H1 (cell line): Measurements from ENCODE around the gene SLC7A11. TPM values are rescaled to one million over a fixed set of nuclear protein-coding genes. Genes with fewer than 3 reads are reported as not detected.

ENCODE experiments used
- CTCF ChIA-PET: fragments of 300-600 bp; sonication (Branson Sonifier 250); formaldehyde crosslinking; loops from one replicate; lab custom pipeline; 2021; ENCODE audit not compliant: partially characterized antibody; lab: Charles Lee
- POLR2A ChIA-PET: fragments of 300-600 bp; sonication (Branson Sonifier 250); formaldehyde crosslinking; loops from one replicate; lab custom pipeline; 2021; ENCODE audit warnings: inconsistent platforms; ENCODE audit not compliant: partially characterized antibody; lab: Charles Lee
- DNase-seq, 2 experiments: peaks; one replicate each; pipeline versions ENCODE4 v3.0.0 to v3.0.0-alpha.2; 2010 to 2022; ENCODE audit warnings: low spot score in 2 of 2, low read depth in 1 of 2, mixed read lengths in 1 of 2
- FAIRE-seq: peaks from 2 replicates; lab custom pipeline; 2011; peaks lifted over from hg19 to GRCh38; lab: Jason Lieb, UNC
- H2AFZ ChIP-seq: 2 replicates; pipeline ENCODE4 v1.8.1; 2012; ENCODE audit warnings: low read length, inconsistent platforms
- H2AK5ac ChIP-seq: 2 replicates; pipeline ENCODE4 v1.6.1; 2013; ENCODE audit warnings: low read depth, low read length
- H2BK120ac ChIP-seq: replicated peaks from 2 replicates; pipeline ENCODE3; 2013; ENCODE audit warnings: low read depth, low read length, inconsistent platforms
- H2BK12ac ChIP-seq: 2 replicates; pipeline ENCODE4 v1.6.1; 2013; ENCODE audit warnings: low read depth, low read length
- H2BK15ac ChIP-seq: 2 replicates; pipeline ENCODE4 v1.6.1; 2013; ENCODE audit warnings: low read length
- H2BK20ac ChIP-seq: 2 replicates; pipeline ENCODE4 v1.6.1; 2013; ENCODE audit warnings: low read length
- H2BK5ac ChIP-seq: 2 replicates; pipeline ENCODE4 v1.6.1; 2013; ENCODE audit warnings: low read depth, low read length
- H3K14ac ChIP-seq: 2 replicates; pipeline ENCODE4 v1.6.1; 2013; ENCODE audit warnings: inconsistent platforms; ENCODE audit not compliant: insufficient read length
- H3K18ac ChIP-seq: 2 replicates; pipeline ENCODE4 v1.6.1; 2013; ENCODE audit warnings: low read length; ENCODE audit errors: extremely low read depth
- H3K23ac ChIP-seq: 2 replicates; pipeline ENCODE4 v1.6.1; 2013; ENCODE audit warnings: inconsistent platforms; ENCODE audit not compliant: insufficient read length
- H3K23me2 ChIP-seq: 2 replicates; pipeline ENCODE4 v1.6.1; 2013; ENCODE audit warnings: low read depth, low read length
- H3K27ac ChIP-seq: 2 replicates; pipeline ENCODE4 v1.6.1; 2011; ENCODE audit warnings: low read depth, low read length, inconsistent platforms
- H3K27me3 ChIP-seq, 4 experiments: replicated peaks in 1 of 4; 1 replicate in 1 of 4; 2 replicates in 3 of 4; pipeline versions ENCODE4 v1.6.1 to v1.8.1; 2011 to 2013; ENCODE audit warnings: low read length in 3 of 4, mild to moderate bottlenecking in 3 of 4, inconsistent platforms in 2 of 4, mixed read lengths in 2 of 4, moderate library complexity in 1 of 4; ENCODE audit not compliant: control insufficient read depth in 3 of 4, insufficient read depth in 3 of 4; ENCODE audit errors: extremely low read depth in 1 of 4
- H3K36me3 ChIP-seq, 4 experiments: 2 replicates each; pipeline versions ENCODE4 v1.6.1 to v1.8.1; 2011 to 2013; ENCODE audit warnings: mild to moderate bottlenecking in 4 of 4, low read length in 3 of 4, moderate library complexity in 2 of 4, control low read depth in 1 of 4, inconsistent platforms in 1 of 4; ENCODE audit not compliant: insufficient read depth in 4 of 4, control insufficient read depth in 2 of 4
- H3K4ac ChIP-seq: replicated peaks from 2 replicates; pipeline ENCODE3; 2013; ENCODE audit warnings: low read length, low read depth, mixed read lengths, inconsistent platforms; ENCODE audit not compliant: insufficient read length
- H3K4me1 ChIP-seq, 4 experiments: replicated peaks in 1 of 4; 1 replicate in 1 of 4; 2 replicates in 3 of 4; pipeline versions ENCODE4 v1.6.1 to v1.8.1; 2011 to 2013; ENCODE audit warnings: low read length in 3 of 4, inconsistent platforms in 2 of 4, mixed read lengths in 1 of 4; ENCODE audit not compliant: insufficient read depth in 4 of 4, control insufficient read depth in 3 of 4
- H3K4me2 ChIP-seq, 2 experiments: 2 replicates each; pipeline versions ENCODE4 v1.6.1 to v1.8.1; 2011 to 2013; ENCODE audit warnings: low read depth in 2 of 2, low read length in 2 of 2, control low read depth in 1 of 2, inconsistent platforms in 1 of 2, mild to moderate bottlenecking in 1 of 2; ENCODE audit not compliant: insufficient read depth in 1 of 2
- H3K4me3 ChIP-seq, 4 experiments: fragments of 200-600, 300-600 bp in 1 of 4; sonication (generic), shearing (Covaris generic), sonication (Bioruptor Twin) in 1 of 4; 2 replicates each; pipeline versions ENCODE4 v1.5.1 to v1.8.1; 2011 to 2016; ENCODE audit warnings: low read length in 4 of 4, low read depth in 3 of 4, control low read depth in 2 of 4, inconsistent platforms in 2 of 4, mild to moderate bottlenecking in 2 of 4, mixed read lengths in 1 of 4, moderate library complexity in 1 of 4; ENCODE audit not compliant: insufficient read depth in 2 of 4; ENCODE audit errors: extremely low read depth in 1 of 4
- H3K56ac ChIP-seq: replicated peaks from 2 replicates; pipeline ENCODE3; 2013; ENCODE audit warnings: low read depth, mild to moderate bottlenecking, mixed read lengths, low read length, inconsistent platforms; ENCODE audit not compliant: insufficient read length
- H3K79me1 ChIP-seq: 2 replicates; pipeline ENCODE4 v1.6.1; 2013; ENCODE audit warnings: low read depth, low read length, control low read depth
- H3K79me2 ChIP-seq, 2 experiments: 2 replicates each; pipeline versions ENCODE4 v1.6.1 to v1.8.1; 2012 to 2013; ENCODE audit warnings: low read length in 2 of 2, mild to moderate bottlenecking in 2 of 2, inconsistent platforms in 1 of 2; ENCODE audit not compliant: insufficient read depth in 2 of 2, control insufficient read depth in 1 of 2
- H3K9ac ChIP-seq, 4 experiments: replicated peaks in 1 of 4; 1 replicate in 1 of 4; 2 replicates in 3 of 4; pipeline versions ENCODE4 v1.6.1 to v1.8.1; 2011 to 2013; ENCODE audit warnings: low read depth in 3 of 4, low read length in 3 of 4, control low read depth in 2 of 4, mild to moderate bottlenecking in 2 of 4, moderate library complexity in 2 of 4, inconsistent platforms in 1 of 4; ENCODE audit errors: extremely low read depth in 1 of 4
- H3K9me3 ChIP-seq, 2 experiments: 2 replicates each; pipeline versions ENCODE4 v1.6.1 to v1.8.1; 2012 to 2013; ENCODE audit warnings: mild to moderate bottlenecking in 2 of 2, moderate library complexity in 2 of 2, control low read depth in 1 of 2, inconsistent platforms in 1 of 2, low read depth in 1 of 2, low read length in 1 of 2, mixed read lengths in 1 of 2; ENCODE audit not compliant: insufficient read depth in 2 of 2
- H4K20me1 ChIP-seq, 2 experiments: replicated peaks in 1 of 2; 2 replicates each; pipeline versions ENCODE3 to v1.8.1; 2011 to 2013; ENCODE audit warnings: inconsistent platforms in 2 of 2, low read length in 2 of 2, mild to moderate bottlenecking in 1 of 2; ENCODE audit not compliant: insufficient read depth in 2 of 2, control insufficient read depth in 1 of 2
- H4K5ac ChIP-seq: 2 replicates; pipeline ENCODE4 v1.6.1; 2013; ENCODE audit warnings: low read length, low read depth, mixed read lengths, inconsistent platforms; ENCODE audit not compliant: insufficient read length
- H4K8ac ChIP-seq: 2 replicates; pipeline ENCODE4 v1.8.0; 2013; ENCODE audit warnings: mild to moderate bottlenecking, moderate library complexity, low read length, inconsistent platforms; ENCODE audit not compliant: insufficient read depth; ENCODE audit errors: extremely low read depth
- H4K91ac ChIP-seq: replicated peaks from 2 replicates; pipeline ENCODE3; 2013; ENCODE audit warnings: low read length, mixed read lengths, inconsistent platforms; ENCODE audit not compliant: insufficient read length
- CTBP2 ChIP-seq: IDR thresholded peaks from 2 replicates; pipeline ENCODE4 v1.7.0; 2011; ENCODE audit warnings: borderline replicate concordance, mild to moderate bottlenecking, moderate library complexity, mixed read lengths, low read length; ENCODE audit not compliant: insufficient read depth, insufficient read length
- HDAC2 ChIP-seq, 2 experiments: fragments of 300-600 bp in 1 of 2; sonication (generic) in 1 of 2; IDR thresholded peaks; 2 replicates each; pipeline ENCODE4 v1.6.1; 2011 to 2012; ENCODE audit warnings: low read depth in 2 of 2, low read length in 2 of 2, mild to moderate bottlenecking in 2 of 2, moderate library complexity in 2 of 2, borderline replicate concordance in 1 of 2, inconsistent platforms in 1 of 2
- KDM1A ChIP-seq: fragments of 200-600, 300-600 bp; sonication (generic); IDR thresholded peaks from 2 replicates; pipeline ENCODE4 v1.7.1; 2016; ENCODE audit warnings: mild to moderate bottlenecking, low read length, borderline replicate concordance
- MAFK ChIP-seq: IDR thresholded peaks from 2 replicates; pipeline ENCODE4 v1.6.1; 2012; ENCODE audit warnings: low read depth, mild to moderate bottlenecking, improper control_type of control experiment, low read length
- TAF7 ChIP-seq: optimal IDR thresholded peaks from 2 replicates; pipeline ENCODE3; 2011; ENCODE audit warnings: low read depth, mild to moderate bottlenecking, inconsistent platforms, low read length, moderate library complexity, borderline replicate concordance
- ZNF274 ChIP-seq: IDR thresholded peaks from 2 replicates; pipeline ENCODE4 v1.7.0; 2012; ENCODE audit warnings: low read length, borderline replicate concordance; ENCODE audit errors: extremely low read depth
- WGBS, 2 experiments: shearing (Covaris generic) in 1 of 2; methylation state at CpG; one replicate each; pipeline versions ENCODE4 v1.1.6 to v1.1.7; 2013 to 2015; ENCODE audit warnings: low lambda C conversion rate in 2 of 2, mixed read lengths in 2 of 2, inconsistent platforms in 1 of 2, low coverage in 1 of 2, missing lambda C conversion rate in 1 of 2; ENCODE audit not compliant: insufficient replicate concordance in 2 of 2, insufficient coverage in 1 of 2, insufficient read length in 1 of 2; ENCODE audit errors: extremely low coverage in 1 of 2, missing lambda C conversion rate in 1 of 2; 5-methylcytosine and 5-hydroxymethylcytosine counted together
- polyA plus RNA-seq, 7 experiments: library from polyadenylated mRNA; depleted of rRNA in 3 of 7; stranded (reverse) in 5 of 7; unstranded in 2 of 7; fragments of >200 nt in 5 of 7; fragments of 200-250 nt in 2 of 7; gene quantifications; 1 replicate in 5 of 7; 2 replicates in 1 of 7; 4 replicates in 1 of 7; pipeline versions ENCODE4 v1.2.1 to v1.2.3, GENCODE V29; 2011 to 2013; ENCODE audit warnings: missing spikeins in 2 of 7, mixed read lengths in 2 of 7
- total RNA-seq: library from RNA; stranded (reverse); fragmentation: NEBNext Ultra II Directional; extraction: Animal tissue kit (Norgen Biotek cat#: 25700); gene quantifications from 2 replicates; pipeline ENCODE4 v1.2.1, GENCODE V29; 2021

Gene SLC7A11
- total and polyA plus RNA-seq, 2 of the 8 experiments (the other 6 are each of a cell fraction or from before 2014, with no cell fraction given), result 6.6 to 17.0 TPM

GRCh38 chr4:138118270-138118669, 123.9 kb downstream of the SLC7A11 start:
- H3K14ac ChIP-seq, result no peak overlapping the region
- no peak overlapping the region for H4K8ac ChIP-seq
- FAIRE-seq, result no peak
- CTCF ChIA-PET, result no interaction called here
- no peak overlapping the region for H4K91ac ChIP-seq
- WGBS, 2 experiments, result 89% methylated on average over 1 of the region's 1 CpG; no CpG with 5 or more reads in 1 of the 2 experiments
- H3K9ac ChIP-seq, result no peak overlapping the region
- H3K23me2 ChIP-seq, result no peaks in the 10 kb centered on the region
- H3K4me1 ChIP-seq, result peaks cover under 1 to 8% (median 3%) of the 10 kb centered on the region in 4 experiments; a peak in 3 of 7 replicates
- no peaks in the 10 kb centered on the region for H3K36me3 ChIP-seq
- no peaks in the 10 kb centered on the region for H3K9me3 ChIP-seq
- no peak overlapping the region for H2BK15ac ChIP-seq
- no peak overlapping the region for H3K4ac ChIP-seq
- TF ChIP-seq CTBP2 (no peak), HDAC2 (IDR thresholded peaks at IDR 0.05; ENCODE audit: borderline replicate concordance in 1 of 2, low read depth in 2 of 2, low read length in 2 of 2) (no peak), KDM1A (no peak), MAFK (no peak), TAF7 (no peak), ZNF274 (no peak)
- TF ChIP-seq, all 59 proteins: peak for 0
- Histone ChIP-seq H3K4me2 (no peak overlapping the region), H3K4me3 (no peak overlapping the region), H2BK12ac (no peak overlapping the region), H3K56ac (no peak overlapping the region), H2BK5ac (no peak overlapping the region), H4K20me1 (no peaks in the 10 kb centered on the region), H3K27ac (no peak overlapping the region), H3K27me3 (peaks cover 0 to 1% (median 0%) of the 10 kb centered on the region in 4 experiments; a peak in 1 of 7 replicates), H2BK120ac (no peak overlapping the region), H3K23ac (no peak overlapping the region), H4K5ac (no peak overlapping the region), H2AFZ (no peak overlapping the region), H2BK20ac (no peak overlapping the region), H3K79me1 (no peaks in the 10 kb centered on the region), H3K79me2 (no peaks in the 10 kb centered on the region), H2AK5ac (no peak overlapping the region), H3K18ac (no peak overlapping the region)
- POLR2A ChIA-PET, result no interaction called here
- no peak for DNase-seq
